Middle frontal gyrus (tissue), 1 donor: ENCODE measurements around the gene IL11RA.

Source experiments
- DNase-seq: peaks from one replicate; pipeline ENCODE4 v3.0.0-alpha.2; 2015; ENCODE audit warnings: low spot score; ENCODE audit errors: extremely low spot score

IL11RA gene

DNA sequence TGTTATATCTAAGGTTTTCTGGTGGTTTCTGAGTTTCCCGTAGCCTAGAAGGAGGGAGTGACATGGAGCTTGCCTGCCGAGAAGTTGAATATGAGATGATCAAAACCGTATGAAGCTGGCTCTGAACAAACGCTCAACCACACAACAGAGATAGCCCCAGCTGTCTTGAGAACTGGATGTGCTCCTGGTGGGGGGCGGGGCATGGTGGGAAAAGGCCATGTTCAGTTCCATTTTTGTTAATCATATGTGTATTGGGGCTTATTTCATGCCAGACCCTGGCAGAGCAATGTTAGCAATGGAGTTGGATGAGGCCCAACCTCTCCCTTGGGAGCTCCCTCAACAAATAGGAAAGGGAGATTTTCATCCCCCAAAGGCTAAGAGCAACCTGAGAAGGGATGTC lies 34.2 kb downstream of the IL11RA start:
- DNase-seq, result no peak

DNA sequence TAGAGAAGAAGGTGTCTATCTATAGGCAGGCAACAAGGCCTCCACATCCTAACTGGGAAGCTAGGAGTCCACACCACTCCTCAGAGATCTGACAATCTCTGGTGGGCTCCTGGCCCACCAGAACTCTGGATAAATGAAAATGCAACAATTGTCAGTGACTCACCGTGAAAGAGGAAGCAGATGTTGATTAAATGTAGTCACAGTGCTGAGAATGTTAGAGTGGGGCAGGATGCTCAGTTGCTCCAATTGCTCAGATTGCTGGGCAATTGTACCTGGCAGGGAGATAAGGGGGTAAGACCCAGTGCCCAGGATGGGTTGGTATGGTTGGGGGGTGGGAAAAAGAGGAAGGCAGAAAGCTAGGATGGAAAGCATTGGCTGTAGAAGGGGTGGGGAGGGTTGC lies 34.7 kb downstream of the IL11RA start:
- no peak for DNase-seq

DNA sequence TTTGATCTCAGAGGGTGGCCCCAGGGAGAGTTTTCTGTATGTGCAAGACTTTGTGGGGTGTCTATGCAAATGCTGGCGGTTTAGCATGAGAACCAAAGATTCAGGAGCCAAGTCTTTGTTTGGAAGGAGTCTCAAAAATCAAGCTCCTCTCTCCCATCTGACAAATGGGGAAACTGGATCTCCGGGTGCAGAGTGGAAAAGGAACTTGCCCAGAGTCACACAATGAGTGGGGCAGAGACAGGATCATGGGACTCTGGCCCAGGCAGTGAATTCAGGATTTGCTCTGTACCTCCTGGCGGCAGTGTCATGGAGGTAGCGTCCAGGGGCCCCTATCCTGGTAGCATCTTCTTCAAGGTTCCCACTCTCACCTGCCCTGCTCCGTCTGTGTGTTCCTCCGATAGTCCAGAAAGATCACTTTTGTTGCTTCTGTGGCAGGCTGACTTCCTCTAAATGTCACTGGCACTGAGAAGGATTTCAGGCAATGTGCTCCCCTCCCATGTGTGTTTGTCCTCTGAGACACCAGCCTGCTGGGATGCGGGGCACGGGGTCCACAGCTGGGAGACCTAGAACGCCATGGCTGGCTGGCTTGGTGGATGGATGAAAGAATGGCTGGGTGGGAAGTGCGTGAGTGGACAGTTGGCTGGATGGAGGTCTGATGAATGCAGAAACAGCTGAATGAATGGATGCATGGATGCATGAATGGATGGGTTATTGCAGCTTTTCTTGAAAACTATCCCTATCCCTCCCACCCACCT lies 35.5 kb downstream of the IL11RA start:
- DNase-seq, result no peak

DNA sequence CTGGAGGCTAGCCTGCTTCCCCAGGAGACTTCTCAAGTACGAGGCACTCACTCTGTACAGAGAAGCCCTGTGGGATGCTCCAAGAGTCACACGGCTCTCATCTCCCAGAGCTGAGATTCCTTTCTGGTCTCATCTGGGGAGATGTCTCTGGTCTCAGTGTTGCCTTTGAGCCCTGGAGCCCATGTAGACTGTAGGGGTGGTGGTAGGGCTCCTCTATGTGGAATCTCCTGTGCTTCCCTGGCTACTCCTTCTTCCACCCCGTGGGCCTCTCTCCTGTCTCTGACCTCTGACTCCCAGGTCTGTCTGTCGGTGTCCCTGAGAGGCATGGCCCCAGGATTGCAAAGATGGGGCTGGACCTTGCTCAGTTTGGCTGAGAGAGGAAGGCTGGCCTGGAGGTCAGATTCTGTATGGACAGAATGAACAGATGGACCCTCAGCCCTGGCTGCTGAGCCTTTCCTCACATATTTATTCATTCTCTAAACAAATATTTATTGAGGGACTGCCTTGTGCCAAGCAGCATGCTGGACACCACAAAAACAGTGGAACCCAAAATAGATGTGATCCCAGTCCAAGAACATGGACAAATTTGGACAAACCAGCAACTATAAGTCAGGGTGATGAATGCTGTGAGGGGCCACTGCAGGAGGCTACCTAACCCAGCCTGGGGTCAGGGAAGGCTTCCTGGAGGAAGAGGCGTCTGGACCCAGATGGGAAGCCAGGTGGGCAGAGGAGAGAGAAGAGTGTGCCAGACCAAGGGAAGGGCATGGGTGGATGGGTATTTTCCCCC lies 36.5 kb downstream of the IL11RA start:
- DNase-seq, result no peak

DNA sequence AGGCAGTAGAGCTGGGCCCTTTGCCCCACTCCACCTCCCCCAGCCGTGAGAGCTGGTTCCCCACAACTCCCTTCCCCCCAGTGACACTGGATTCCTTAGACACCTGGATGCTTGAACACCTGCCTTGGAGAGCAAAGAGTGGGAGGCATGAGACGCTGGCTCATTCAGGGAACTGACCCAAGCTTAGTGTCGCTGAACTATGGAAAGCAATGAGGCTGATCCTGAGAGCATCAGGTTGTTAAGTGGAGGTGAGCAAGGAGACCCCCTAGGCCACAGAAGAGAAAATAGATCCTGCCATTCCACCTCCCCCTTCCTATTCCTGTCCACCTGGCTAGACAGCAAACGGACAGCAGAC lies 37.1 kb downstream of the IL11RA start:
- no peak for DNase-seq

DNA sequence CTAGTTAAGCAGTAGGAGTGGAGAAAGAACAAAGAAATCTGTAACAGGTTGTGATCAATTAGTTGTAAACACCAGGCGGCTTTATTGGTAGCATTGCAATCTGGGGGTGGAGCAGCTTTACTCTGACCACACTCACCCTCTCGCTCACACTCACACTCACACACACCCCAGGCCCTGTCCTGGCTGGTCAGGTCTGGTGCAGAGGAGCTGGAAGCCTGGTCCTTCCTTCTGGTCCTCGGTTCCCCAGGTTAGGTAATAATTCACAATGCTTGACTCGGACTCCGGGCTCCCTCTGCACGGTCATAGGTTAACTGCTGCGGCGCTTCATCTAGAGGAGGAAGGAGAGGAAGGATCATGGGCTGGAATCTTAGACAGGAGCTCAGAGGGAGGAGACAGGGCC lies 37.5 kb downstream of the IL11RA start:
- DNase-seq, result no peak

DNA sequence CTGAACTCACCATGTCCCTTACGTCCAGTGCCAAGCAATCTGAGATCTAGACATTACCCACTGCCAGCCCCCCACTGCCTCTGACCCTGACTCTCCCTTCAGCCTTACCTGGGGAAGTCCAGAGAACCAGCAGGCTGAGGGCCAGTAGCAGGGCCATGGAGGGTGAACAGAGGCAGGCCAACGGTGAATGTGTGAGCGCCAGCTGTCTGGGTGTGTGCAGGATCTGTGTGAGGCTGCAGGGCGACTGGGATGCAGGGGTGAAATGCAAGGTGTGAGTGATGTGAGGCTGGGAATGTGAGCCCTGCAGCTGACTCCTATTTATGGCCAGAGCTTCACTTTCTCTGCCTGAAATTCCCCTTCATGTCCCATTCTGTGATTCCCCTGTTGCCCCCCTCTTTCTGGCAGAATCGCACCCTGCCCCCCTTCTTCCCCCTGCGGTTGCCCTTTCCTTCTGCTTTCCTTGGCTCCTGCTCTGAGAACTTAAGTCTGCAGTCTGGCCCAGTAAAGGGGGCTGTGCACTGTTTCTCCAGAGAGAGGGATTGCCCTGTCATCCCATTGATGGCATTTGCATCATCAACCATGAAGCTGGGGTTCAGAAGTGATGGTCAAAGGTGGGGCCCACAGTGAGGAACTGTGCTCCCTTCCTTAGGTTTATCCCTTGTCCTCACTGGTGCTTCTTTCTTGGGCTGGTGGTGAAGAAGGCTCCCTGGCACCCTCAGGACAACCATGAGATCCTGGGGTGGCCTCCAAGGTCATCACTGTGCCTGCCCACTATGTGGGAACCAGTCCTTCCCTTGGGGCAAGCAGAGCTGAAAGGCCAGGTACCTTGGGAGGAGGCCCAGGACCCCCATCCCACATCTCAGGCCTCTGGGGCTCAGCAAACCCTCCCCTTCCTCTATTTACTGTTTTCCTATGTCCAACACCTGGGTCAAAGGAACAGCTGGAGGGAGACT lies 39.3 kb downstream of the IL11RA start, which contains the start of gene CCL19:
CCL19 (minus strand) TSS at position 294 of the 953 bp plus-strand sequence; CDS start at position 157, 137 bp downstream.
- no peak for DNase-seq

DNA sequence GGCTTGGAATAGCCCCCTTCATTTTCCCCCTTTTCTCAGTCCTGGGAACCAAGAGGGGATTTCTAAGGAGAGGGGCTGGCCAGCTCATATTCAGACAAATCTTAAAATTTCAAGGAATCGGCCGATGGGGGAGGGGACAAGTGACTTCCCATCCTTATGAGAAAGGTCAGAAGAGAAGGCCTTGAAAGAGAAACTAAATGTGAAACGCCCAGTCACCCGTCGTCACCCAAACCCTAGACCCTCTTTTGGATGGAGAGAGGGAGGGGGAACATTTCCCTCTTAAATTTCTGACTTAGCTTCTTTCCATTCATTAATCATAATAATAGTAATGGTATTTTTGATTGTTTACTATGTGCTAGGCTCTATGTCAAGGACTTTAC lies 39.9 kb downstream of the IL11RA start:
- DNase-seq, result no peak

DNA sequence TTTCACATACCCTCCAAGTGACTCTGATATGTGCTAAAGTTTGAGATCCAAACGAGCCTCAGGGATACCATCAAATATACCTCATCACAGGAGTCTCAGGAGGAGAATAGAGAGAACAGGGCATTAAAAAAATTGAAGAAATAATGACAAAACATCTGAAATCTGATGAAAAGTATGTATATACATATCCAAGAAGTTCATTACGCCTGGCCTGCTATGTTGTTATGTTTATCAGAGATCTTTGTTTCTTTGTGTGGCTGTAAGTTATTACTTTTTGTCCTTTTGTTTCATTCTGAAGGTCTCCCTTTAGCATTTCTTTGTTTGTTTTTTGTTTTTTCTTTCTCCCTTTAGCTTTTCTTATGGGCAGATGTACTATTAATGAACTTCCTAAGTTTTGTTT lies 41.6 kb downstream of the IL11RA start:
- no peak for DNase-seq

DNA sequence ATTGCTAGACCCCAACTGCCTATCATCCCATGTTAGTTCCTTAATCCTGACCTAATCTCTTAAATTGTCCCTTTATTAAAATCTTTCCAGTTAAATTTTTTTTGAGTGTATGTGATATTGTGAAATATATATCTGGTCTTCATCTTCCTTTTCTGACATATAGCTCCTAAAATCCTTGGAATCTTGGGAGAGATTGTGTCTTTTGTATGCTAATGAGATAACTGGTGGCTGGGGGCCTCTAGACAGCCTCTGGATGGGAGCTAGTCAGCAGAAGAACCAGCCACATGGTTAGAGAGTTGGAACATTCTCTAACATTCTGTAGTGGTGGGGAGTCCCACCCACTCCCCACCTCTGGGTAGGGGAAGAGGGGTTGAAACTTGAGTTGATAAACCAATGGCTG lies 42.8 kb downstream of the IL11RA start:
- DNase-seq, result no peak

DNA sequence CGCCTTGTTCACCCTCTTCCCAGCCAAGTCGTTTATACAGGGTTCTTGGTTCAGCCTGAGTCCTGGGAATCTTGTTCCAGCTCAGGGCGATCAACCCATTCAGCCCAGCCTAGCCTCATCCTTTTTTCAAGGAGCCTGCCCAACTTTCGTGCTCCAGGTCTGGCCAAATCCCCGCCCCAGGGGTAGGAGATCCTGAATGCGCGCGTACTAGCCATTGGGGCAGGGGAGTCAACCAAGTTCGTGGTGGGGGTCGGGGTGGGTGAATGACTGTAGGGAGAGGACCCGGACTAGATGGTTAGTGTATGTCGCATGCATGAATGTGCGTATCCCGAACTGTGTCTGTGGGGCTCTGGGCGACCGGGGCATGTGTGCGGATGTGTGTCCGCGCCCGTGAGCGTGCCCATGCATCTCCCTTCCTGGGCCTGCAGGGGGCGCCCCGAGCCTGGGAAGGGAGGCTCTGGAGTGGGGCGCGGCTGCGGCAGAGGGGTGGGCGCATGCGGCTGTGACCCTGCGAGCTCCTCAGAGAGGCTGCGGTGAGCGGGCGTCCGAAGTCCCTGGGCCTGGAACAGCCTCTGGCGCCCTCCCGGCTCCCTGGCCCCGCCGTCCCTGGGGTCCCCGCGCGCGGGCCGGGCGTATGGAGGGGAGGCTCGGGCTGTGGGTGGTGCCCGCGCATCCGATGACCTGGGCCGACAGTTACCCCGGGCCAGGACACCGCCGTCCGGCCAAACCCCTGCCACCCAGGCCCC lies 49.2 kb downstream of the IL11RA start:
- peak; percentile 46 for DNase-seq

DNA sequence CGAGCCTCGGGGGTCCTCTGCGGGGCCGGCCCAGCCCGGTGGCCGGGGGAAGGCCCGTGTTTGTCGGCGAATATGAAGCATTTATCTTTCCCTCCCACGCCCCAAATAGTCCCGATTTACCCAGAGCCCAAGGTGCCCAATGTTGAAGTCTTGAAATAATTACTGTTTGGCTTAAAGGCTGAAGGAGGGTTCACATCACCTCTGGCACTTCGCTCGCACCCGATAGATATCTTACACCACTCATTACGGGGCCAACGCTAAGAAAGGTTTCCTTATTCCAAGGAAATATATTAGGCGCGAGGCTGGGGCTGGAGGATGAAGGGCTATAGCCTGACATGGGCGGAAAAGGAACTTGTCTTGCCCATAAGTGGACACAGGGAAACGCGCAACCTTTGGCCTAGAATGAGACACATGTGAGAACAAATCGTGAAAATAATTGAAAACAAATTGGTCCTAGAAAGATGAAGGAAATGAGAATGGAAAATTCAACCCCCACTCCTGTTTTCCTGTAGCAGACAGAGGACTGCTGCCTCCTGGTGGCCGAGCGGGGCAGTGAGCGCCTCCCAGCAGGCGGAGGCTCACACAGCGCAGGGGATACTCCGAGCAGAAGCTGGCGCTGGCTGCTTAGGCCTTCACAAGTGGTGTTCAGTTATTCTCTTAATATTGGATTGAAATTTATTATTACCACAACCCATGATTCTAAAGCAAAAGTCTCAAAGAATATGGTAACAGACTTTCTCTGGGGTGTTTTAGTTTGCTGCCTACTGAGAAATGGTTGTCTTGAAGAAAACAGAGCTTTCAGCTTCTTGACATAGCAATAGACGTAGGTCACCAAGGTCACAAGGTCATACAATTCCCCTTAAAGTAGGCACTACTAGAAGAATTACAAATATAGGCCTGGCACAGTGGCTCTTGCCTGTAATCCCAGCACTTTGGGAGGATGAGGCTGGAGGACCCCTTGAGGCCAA lies 50.1 kb downstream of the IL11RA start:
- DNase-seq, result peak; percentile 69

DNA sequence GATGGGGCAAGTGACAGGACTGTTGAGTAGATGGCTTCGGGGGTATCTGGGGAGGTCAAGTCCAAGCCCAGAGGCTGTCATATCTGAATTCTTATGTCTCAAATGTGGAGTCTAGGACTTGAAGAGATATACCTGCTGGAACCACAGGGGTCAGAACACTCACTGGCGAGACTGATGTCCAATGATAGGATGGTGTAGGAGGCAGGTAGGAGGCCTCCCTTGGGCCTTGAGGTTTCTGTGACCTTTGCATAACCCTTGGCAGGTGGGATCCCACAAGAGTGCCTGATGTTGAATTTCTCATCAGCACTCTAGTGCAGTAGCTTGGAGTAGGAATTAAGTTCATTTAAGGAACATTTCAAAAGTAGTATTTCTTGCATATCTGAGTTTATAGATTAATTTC lies 55.1 kb downstream of the IL11RA start:
- no peak for DNase-seq

DNA sequence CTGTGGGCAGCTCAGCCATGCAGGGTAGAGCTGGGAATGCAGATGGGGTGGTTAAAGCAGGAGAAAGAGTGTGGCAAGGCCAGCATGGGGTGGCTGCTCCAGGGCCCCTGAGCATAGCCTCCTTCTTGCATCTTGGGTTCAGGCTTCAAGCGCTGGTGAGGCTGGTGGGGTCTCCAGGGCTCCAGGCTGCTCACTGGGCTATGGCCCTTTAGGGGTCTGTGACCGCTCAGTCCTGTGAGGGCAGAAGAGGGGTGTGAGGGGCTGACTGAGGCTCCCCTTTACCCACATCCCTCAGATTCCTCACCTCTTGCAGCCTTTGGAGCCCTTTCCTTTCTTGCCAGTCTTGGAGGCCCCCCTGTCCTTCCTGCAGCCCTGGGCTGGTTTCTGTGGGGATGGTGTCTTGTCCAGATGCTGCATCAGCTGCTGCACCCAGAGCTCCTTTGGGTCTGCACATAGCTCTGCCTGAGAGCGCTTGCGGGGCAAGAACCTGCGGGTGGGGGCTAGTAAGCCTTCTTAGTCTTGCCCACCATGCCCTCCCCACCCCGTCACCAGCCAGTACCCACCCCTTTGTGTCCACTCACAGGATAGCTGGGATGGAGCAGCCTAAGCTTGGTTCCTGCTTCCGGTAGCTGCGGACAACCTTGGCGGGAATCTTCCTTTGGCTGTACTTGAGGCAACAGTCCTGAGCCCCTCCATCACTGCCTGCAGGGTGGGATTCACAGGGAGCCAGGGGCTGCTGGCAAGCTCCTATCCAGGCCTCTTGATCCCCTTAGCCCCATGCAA lies 57.4 kb downstream of the IL11RA start:
- no peak for DNase-seq

DNA sequence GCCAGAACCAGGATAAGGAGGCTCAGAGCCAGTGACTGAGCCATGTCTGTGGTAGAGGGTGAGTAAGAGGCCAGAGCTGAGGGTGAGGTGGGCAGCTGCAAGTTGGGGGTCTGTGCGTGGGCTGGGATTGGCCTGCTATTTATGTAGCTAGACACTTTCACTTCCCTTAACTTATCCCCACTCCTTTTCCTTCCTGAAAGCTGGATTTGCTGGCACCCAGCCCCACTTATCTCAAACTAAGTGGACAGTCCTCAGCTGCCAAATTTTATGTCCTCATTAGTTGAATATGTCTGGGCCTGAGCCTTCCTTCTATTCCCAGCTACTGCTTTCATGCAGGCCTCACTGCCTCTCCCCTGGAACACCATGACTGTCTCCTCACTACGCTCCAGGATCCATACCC lies 58.0 kb downstream of the IL11RA start, which contains the start of gene CCL21:
CCL21 (minus strand) TSS at position 114 of the 400 bp plus-strand sequence; CDS start at position 44, 70 bp downstream.
- DNase-seq, result no peak
